ENCODE measurements around the gene OR5AU1.
"Not testable (repeated sequence)": the region's sequence is repeated elsewhere in the genome, so short reads cannot be mapped to it uniquely, and the experiment has no call there.

The OR5AU1 gene

GRCh38 chr14:21182166-21182565 lies 26.3 kb upstream of the OR5AU1 start:
- H3K4me3 ChIP-seq (ENCODE audit: control insufficient read depth, low read depth, low read length), result no peak overlapping the region
- no peak for TF ChIP-seq CTCF (IDR thresholded peaks at IDR 0.05; ENCODE audit: control insufficient read depth, insufficient read depth, low read depth, low read length, missing control alignments)
- DNase-seq (ENCODE audit: low read depth), result no peak

- no peak overlapping the region for H3K4me3 ChIP-seq (ENCODE audit: control insufficient read depth, low read depth, low read length)
- no peak for TF ChIP-seq CTCF (IDR thresholded peaks at IDR 0.05; ENCODE audit: control insufficient read depth, insufficient read depth, low read depth, low read length, missing control alignments)
- DNase-seq (ENCODE audit: low read depth), result no peak
These were observed 15.3 kb upstream of the OR5AU1 start for GRCh38 chr14:21171128-21171527.

- TF ChIP-seq CTCF (IDR thresholded peaks at IDR 0.05; ENCODE audit: control insufficient read depth, insufficient read depth, low read depth, low read length, missing control alignments), result no peak
- DNase-seq (ENCODE audit: low read depth), result no peak
- H3K4me3 ChIP-seq (ENCODE audit: control insufficient read depth, low read depth, low read length), result no peak overlapping the region
These were observed 13.7 kb upstream of the OR5AU1 start for GRCh38 chr14:21169573-21169972.

DNA sequence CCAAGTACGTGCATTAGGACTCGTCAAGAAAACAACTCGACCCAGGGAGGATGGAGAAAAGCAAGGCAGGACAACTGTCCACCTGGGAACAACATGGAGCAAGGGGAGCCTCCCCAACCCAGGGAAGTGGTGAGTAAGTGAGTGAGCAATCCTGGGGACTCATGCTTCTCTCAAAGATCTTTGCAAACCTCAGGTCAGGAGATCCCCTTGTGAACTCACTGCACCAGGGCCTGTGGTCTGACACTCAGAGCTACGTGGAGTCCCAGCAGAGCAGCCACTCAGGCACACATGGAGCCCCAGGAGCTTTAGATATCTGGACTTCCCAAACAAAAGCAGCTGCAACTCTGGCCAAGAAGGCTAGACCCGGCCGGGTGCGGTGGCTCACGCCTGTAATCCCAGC lies 12.2 kb upstream of the OR5AU1 start:
- no peak for TF ChIP-seq CTCF (IDR thresholded peaks at IDR 0.05; ENCODE audit: control insufficient read depth, insufficient read depth, low read depth, low read length, missing control alignments)
- DNase-seq (ENCODE audit: low read depth), result no peak
- H3K4me3 ChIP-seq (ENCODE audit: control insufficient read depth, low read depth, low read length), result no peak overlapping the region

- not testable (repeated sequence) for DNase-seq (ENCODE audit: low read depth); H3K4me3 ChIP-seq (ENCODE audit: control insufficient read depth, low read depth, low read length)
These were observed 9.8 kb upstream of the OR5AU1 start for GRCh38 chr14:21165670-21166069.

GRCh38 chr14:21165002-21165605 lies 9.2 kb upstream of the OR5AU1 start:
- H3K4me3 ChIP-seq (ENCODE audit: control insufficient read depth, low read depth, low read length); DNase-seq (ENCODE audit: low read depth): not testable (repeated sequence)

DNA sequence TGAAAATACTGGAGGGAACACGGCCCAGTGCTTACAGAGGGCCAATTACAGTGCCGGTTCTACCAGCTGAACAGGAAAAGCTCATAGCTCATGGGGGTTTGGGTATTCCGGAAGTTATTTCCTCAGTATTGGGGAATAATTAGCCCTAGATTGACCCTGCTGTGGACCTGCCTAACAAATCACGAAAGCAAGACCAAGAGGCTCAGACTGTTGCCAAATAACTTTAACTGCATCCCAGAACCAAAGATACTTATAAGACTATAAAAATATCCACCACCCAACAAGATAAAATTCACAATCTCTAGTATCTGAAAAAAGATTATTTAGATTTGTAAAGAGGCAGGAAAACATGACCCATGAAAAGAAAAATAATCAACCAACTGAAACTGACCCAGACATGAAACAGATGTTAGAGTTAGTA lies 8.0 kb upstream of the OR5AU1 start:
- DNase-seq (ENCODE audit: low read depth), result no peak
- no peak overlapping the region for H3K4me3 ChIP-seq (ENCODE audit: control insufficient read depth, low read depth, low read length)
- TF ChIP-seq CTCF (IDR thresholded peaks at IDR 0.05; ENCODE audit: control insufficient read depth, insufficient read depth, low read depth, low read length, missing control alignments), result no peak

GRCh38 chr14:21162081-21162480 lies 6.2 kb upstream of the OR5AU1 start:
- no peak overlapping the region for H3K4me3 ChIP-seq (ENCODE audit: control insufficient read depth, low read depth, low read length)
- DNase-seq (ENCODE audit: low read depth), result no peak
- TF ChIP-seq CTCF (IDR thresholded peaks at IDR 0.05; ENCODE audit: control insufficient read depth, insufficient read depth, low read depth, low read length, missing control alignments), result no peak

Measured in AG09309 (cell line).